ENCODE results near the gene ZNF354C. TPM values are rescaled to one million over a fixed set of nuclear protein-coding genes. Genes with fewer than 3 reads are reported as not detected.

The ZNF354C gene
- total and polyA plus RNA-seq, 2 of the 8 experiments (the other 6 are each of a cell fraction or from before 2014, with no cell fraction given), result 0.85 to 2.3 TPM

GRCh38 chr5:179114756-179115155 is 54.6 kb downstream of the ZNF354C start:
- no peak for TF ChIP-seq SUZ12 (IDR thresholded peaks at IDR 0.05; ENCODE audit: low read length)
- no peak for TF ChIP-seq SIX5 (IDR thresholded peaks at IDR 0.05; ENCODE audit: low read depth, low read length)
- TF ChIP-seq CEBPB (IDR thresholded peaks at IDR 0.05; ENCODE audit: low read depth, low read length), result no peak
- no peak for TF ChIP-seq MAFK (IDR thresholded peaks at IDR 0.05; ENCODE audit: low read depth, low read length)

More at GRCh38 chr5:179114756-179115155, 54.6 kb downstream of the ZNF354C start:
- Histone ChIP-seq H4K8ac (ENCODE audit: extremely low read depth, insufficient read depth, low read length) (no peak overlapping the region), H3K27ac (ENCODE audit: low read depth, low read length) (no peak overlapping the region), H3K4ac (replicated peaks; ENCODE audit: insufficient read length, low read depth, low read length) (no peak overlapping the region), H2BK120ac (replicated peaks; ENCODE audit: low read depth, low read length) (no peak overlapping the region), H2BK20ac (ENCODE audit: low read length) (no peak overlapping the region), H2BK15ac (ENCODE audit: low read length) (no peak overlapping the region), H2BK12ac (ENCODE audit: low read depth, low read length) (no peak overlapping the region), H3K79me1 (ENCODE audit: low read depth, low read length) (no peaks in the 10 kb centered on the region), H3K14ac (ENCODE audit: insufficient read length) (no peak overlapping the region), H3K56ac (replicated peaks; ENCODE audit: insufficient read length, low read depth, low read length) (no peak overlapping the region), H3K23me2 (ENCODE audit: low read depth, low read length) (no peaks in the 10 kb centered on the region; the same call in 1 of the 2 replicates), H3K18ac (ENCODE audit: extremely low read depth, low read length) (no peak overlapping the region), H2AFZ (ENCODE audit: low read length) (no peak overlapping the region), H3K4me2 (ENCODE audit: insufficient read depth in 1 of 2, low read depth in 2 of 2, low read length in 2 of 2) (no peak overlapping the region), H4K5ac (ENCODE audit: insufficient read length, low read depth, low read length) (no peak overlapping the region), H3K79me2 (ENCODE audit: control insufficient read depth in 1 of 2, insufficient read depth in 2 of 2, low read length in 2 of 2) (no peaks in the 10 kb centered on the region), H4K91ac (replicated peaks; ENCODE audit: insufficient read length, low read length) (no peak overlapping the region), H4K20me1 (replicated peaks in 1 of 2; ENCODE audit: control insufficient read depth in 1 of 2, insufficient read depth in 2 of 2, low read length in 2 of 2) (no peaks in the 10 kb centered on the region), H3K4me3 (ENCODE audit: extremely low read depth in 1 of 4, insufficient read depth in 2 of 4, low read depth in 3 of 4, low read length in 4 of 4) (no peak overlapping the region), H3K9ac (replicated peaks in 1 of 4; ENCODE audit: extremely low read depth in 1 of 4, low read depth in 3 of 4, low read length in 3 of 4) (no peak overlapping the region), H3K23ac (ENCODE audit: insufficient read length) (no peak overlapping the region), H3K36me3 (ENCODE audit: control insufficient read depth in 2 of 4, insufficient read depth in 4 of 4, low read length in 3 of 4) (no peaks in the 10 kb centered on the region), H2AK5ac (ENCODE audit: low read depth, low read length) (no peak overlapping the region), H3K9me3 (ENCODE audit: insufficient read depth in 2 of 2, low read depth in 1 of 2, low read length in 1 of 2) (peaks cover 61 to 80% of the 10 kb centered on the region in 2 experiments), H3K4me1 (replicated peaks in 1 of 4; ENCODE audit: control insufficient read depth in 3 of 4, insufficient read depth in 4 of 4, low read length in 3 of 4) (no peaks in the 10 kb centered on the region), H2BK5ac (ENCODE audit: low read depth, low read length) (no peak overlapping the region), H3K27me3 (replicated peaks in 1 of 4; ENCODE audit: control insufficient read depth in 3 of 4, extremely low read depth in 1 of 4, insufficient read depth in 3 of 4, low read length in 3 of 4) (no peaks in the 10 kb centered on the region)
- FAIRE-seq (no peak), DNase-seq (ENCODE audit: low read depth in 1 of 2, low spot score in 2 of 2) (no peak)
- WGBS, 2 experiments (ENCODE audit: extremely low coverage in 1 of 2, insufficient coverage in 1 of 2, insufficient read length in 1 of 2, insufficient replicate concordance in 2 of 2, low coverage in 1 of 2, low lambda C conversion rate in 2 of 2, missing lambda C conversion rate in 1 of 2), result 91% methylated on average over 7 of the region's 7 CpGs; no CpG with 5 or more reads in 1 of the 2 experiments
- POLR2A ChIA-PET (ENCODE audit: partially characterized antibody), result no interaction called here
- CTCF ChIA-PET (ENCODE audit: partially characterized antibody), result no interaction called here
